Peyer's patch (tissue), 4 donors: ENCODE results near the gene ARID5A.

ENCODE experiments used
- POLR2A ChIP-seq, 2 donors: fragments of 450-650 bp; IDR thresholded peaks; one replicate each; pipeline ENCODE4 v1.5.1; 2017; ENCODE audit warnings: antibody characterized with exemption in 2 of 2, mild to moderate bottlenecking in 2 of 2, moderate library complexity in 2 of 2
- TF ChIP-seq, protein P1 (sequence below), 6 experiments: fragments of 450-650 bp in 4 of 6; fragments of 200-600 bp in 2 of 6; sonication (generic) in 1 of 6; IDR thresholded peaks; one replicate each; pipeline ENCODE4 v1.5.1; 2017 to 2019; ENCODE audit warnings: antibody characterized with exemption in 6 of 6, mild to moderate bottlenecking in 3 of 6, moderate library complexity in 1 of 6

DNA sequence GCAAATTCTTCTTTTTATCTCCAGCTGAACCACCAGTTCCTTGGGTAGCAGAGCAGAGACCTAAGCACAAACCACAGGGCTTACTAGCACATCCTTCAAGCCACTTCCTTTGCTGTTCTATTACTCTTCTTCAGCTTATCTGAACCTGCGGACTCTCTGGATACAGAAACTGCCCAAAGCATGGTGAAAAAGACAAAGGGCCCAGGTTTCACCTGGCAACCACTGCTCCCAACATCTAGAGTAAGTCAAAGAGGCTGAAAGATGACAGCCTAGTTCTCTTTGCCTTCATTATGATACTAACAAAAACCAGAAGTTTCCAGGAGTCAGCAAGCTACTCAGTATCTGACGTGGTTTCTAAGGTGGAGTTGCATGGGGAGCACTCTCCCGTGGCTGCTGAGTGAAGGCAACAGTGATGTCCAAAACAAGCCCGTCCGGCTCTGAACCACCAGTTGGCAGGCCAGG, 58.2 kb downstream of the ARID5A start:
- TF ChIP-seq, protein P1, sequence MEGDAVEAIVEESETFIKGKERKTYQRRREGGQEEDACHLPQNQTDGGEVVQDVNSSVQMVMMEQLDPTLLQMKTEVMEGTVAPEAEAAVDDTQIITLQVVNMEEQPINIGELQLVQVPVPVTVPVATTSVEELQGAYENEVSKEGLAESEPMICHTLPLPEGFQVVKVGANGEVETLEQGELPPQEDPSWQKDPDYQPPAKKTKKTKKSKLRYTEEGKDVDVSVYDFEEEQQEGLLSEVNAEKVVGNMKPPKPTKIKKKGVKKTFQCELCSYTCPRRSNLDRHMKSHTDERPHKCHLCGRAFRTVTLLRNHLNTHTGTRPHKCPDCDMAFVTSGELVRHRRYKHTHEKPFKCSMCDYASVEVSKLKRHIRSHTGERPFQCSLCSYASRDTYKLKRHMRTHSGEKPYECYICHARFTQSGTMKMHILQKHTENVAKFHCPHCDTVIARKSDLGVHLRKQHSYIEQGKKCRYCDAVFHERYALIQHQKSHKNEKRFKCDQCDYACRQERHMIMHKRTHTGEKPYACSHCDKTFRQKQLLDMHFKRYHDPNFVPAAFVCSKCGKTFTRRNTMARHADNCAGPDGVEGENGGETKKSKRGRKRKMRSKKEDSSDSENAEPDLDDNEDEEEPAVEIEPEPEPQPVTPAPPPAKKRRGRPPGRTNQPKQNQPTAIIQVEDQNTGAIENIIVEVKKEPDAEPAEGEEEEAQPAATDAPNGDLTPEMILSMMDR (IDR thresholded peaks at IDR 0.05) = no peak
- TF ChIP-seq POLR2A (IDR thresholded peaks at IDR 0.05) = no peak
